GM23338 (cell line): ENCODE data around the gene STAT5B. TPM values are rescaled to one million over a fixed set of nuclear protein-coding genes. Genes with fewer than 3 reads are reported as not detected.

ENCODE experiments used
- ATAC-seq: fragments of 200-7000 bp; cut with Tn5 transposase; 3 replicates; pipeline ENCODE4 v1.9.1; 2020
- DNase-seq: peaks from one replicate; pipeline ENCODE4 v3.0.0-alpha.2; 2015; ENCODE audit warnings: low spot score
- H2AFZ ChIP-seq: fragments of 200-600 bp; sonication (generic); 2 replicates; pipeline ENCODE4 v1.8.0; 2016; ENCODE audit warnings: antibody characterized with exemption, mild to moderate bottlenecking, moderate library complexity
- H3F3A ChIP-seq: fragments of 200-600 bp; sonication (generic); replicated peaks from 2 replicates; pipeline ENCODE4 v1.8.0; 2017; ENCODE audit warnings: antibody characterized with exemption, mixed run types, low read depth
- H3K27ac ChIP-seq: fragments of 200-600 bp; sonication (generic); 2 replicates; pipeline ENCODE4 v1.6.1; 2016; ENCODE audit warnings: low read depth
- H3K27me3 ChIP-seq: fragments of 200-600 bp; sonication (generic); 2 replicates; pipeline ENCODE4 v1.8.0; 2016; ENCODE audit warnings: mild to moderate bottlenecking, mixed run types, moderate library complexity; ENCODE audit not compliant: insufficient read depth
- H3K36me3 ChIP-seq: fragments of 200-600 bp; sonication (generic); 2 replicates; pipeline ENCODE4 v1.8.0; 2016; ENCODE audit warnings: mild to moderate bottlenecking; ENCODE audit not compliant: insufficient read depth
- H3K4me1 ChIP-seq: fragments of 200-600 bp; sonication (generic); 2 replicates; pipeline ENCODE4 v1.8.0; 2016; ENCODE audit warnings: mild to moderate bottlenecking, moderate library complexity; ENCODE audit not compliant: insufficient read depth
- H3K4me2 ChIP-seq: fragments of 200-600 bp; sonication (generic); 2 replicates; pipeline ENCODE4 v1.7.1; 2017; ENCODE audit warnings: mixed run types
- H3K4me3 ChIP-seq: fragments of 200-600 bp; sonication (generic); 2 replicates; pipeline ENCODE4 v1.6.1; 2016; ENCODE audit warnings: mixed run types
- H3K79me2 ChIP-seq: fragments of 200-600 bp; sonication (generic); replicated peaks from 2 replicates; pipeline ENCODE4 v1.8.0; 2017; ENCODE audit warnings: mild to moderate bottlenecking; ENCODE audit not compliant: insufficient read depth
- H3K9me2 ChIP-seq: fragments of 200-600 bp; sonication (generic); 2 replicates; pipeline ENCODE4 v1.8.0; 2017; ENCODE audit not compliant: insufficient read depth
- H4K20me1 ChIP-seq: fragments of 200-600 bp; sonication (generic); replicated peaks from 2 replicates; pipeline ENCODE4 v1.8.0; 2017; ENCODE audit warnings: mild to moderate bottlenecking; ENCODE audit not compliant: insufficient read depth
- H3K27ac Mint-ChIP-seq: 2 replicates; pipeline ENCODE4 v1.8.0; 2020; ENCODE audit warnings: inconsistent platforms, mild to moderate bottlenecking, moderate library complexity, mixed read lengths
- H3K27me3 Mint-ChIP-seq: 3 replicates; pipeline ENCODE4 v1.8.0; 2022; ENCODE audit warnings: low read depth, mild to moderate bottlenecking, moderate library complexity, mixed read lengths, inconsistent platforms; ENCODE audit not compliant: insufficient read depth, poor library complexity
- H3K36me3 Mint-ChIP-seq: 3 replicates; pipeline ENCODE4 v1.8.0; 2021; ENCODE audit warnings: low read depth, mild to moderate bottlenecking, inconsistent platforms, moderate library complexity, mixed read lengths
- H3K4me1 Mint-ChIP-seq: 3 replicates; pipeline ENCODE4 v1.8.0; 2020; ENCODE audit warnings: mild to moderate bottlenecking, inconsistent platforms, mixed read lengths
- H3K4me3 Mint-ChIP-seq: 3 replicates; pipeline ENCODE4 v1.8.0; 2021; ENCODE audit warnings: moderate library complexity, mild to moderate bottlenecking, inconsistent platforms, mixed read lengths
- H3K9me3 Mint-ChIP-seq: 3 replicates; pipeline ENCODE4 v1.8.0; 2020; ENCODE audit warnings: moderate library complexity, mild to moderate bottlenecking, inconsistent platforms, mixed read lengths
- CREB1 ChIP-seq: fragments of 250-450 bp; sonication (Bioruptor Pico); IDR thresholded peaks from 2 replicates; pipeline ENCODE4 v1.5.0; 2020; ENCODE audit warnings: low read depth, mild to moderate bottlenecking, moderate library complexity
- EZH2 ChIP-seq: fragments of 200-600 bp; sonication (generic); IDR thresholded peaks from one replicate; pipeline ENCODE4 v1.8.0; 2017; ENCODE audit warnings: antibody characterized with exemption, mild to moderate bottlenecking, low read depth; ENCODE audit not compliant: unreplicated experiment
- EZH2phosphoT487 ChIP-seq: fragments of 200-600 bp; sonication (generic); IDR thresholded peaks from one replicate; pipeline ENCODE4 v1.8.1; 2018; ENCODE audit warnings: antibody characterized with exemption; ENCODE audit not compliant: unreplicated experiment
- STAT1 ChIP-seq: IDR thresholded peaks from one replicate; pipeline ENCODE4 v1.6.1; 2016; ENCODE audit warnings: antibody characterized with exemption; ENCODE audit not compliant: unreplicated experiment
- ZNF331 ChIP-seq: fragments of 250-450 bp; sonication (Bioruptor Pico); IDR thresholded peaks from 2 replicates; pipeline ENCODE4 v1.5.0; 2020; ENCODE audit warnings: low read depth, mild to moderate bottlenecking, moderate library complexity
- polyA plus RNA-seq: library from polyadenylated mRNA; unstranded; fragments of >200 nt; fragmentation: Nextera tagmentation; extraction: Ambion mirVana; gene quantifications from 2 replicates; pipeline ENCODE4 v1.2.1, GENCODE V29; 2016
- total RNA-seq: library from RNA; depleted of rRNA; stranded (reverse); fragments of >200 nt; shearing (Covaris generic); gene quantifications from 2 replicates; pipeline ENCODE4 v1.2.3, GENCODE V29; 2014
- TF ChIP-seq, protein P1 (sequence below): IDR thresholded peaks from one replicate; pipeline ENCODE4 v1.6.1; 2018; ENCODE audit warnings: antibody characterized with exemption; ENCODE audit not compliant: unreplicated experiment
- TF ChIP-seq, protein P2 (sequence below): fragments of 250-450 bp; sonication (Bioruptor Pico); IDR thresholded peaks from 2 replicates; pipeline ENCODE4 v1.5.0; 2020; ENCODE audit warnings: mild to moderate bottlenecking, moderate library complexity
- TF ChIP-seq, protein P3 (sequence below), 2 experiments: fragments of 200-600 bp in 1 of 2; sonication (generic) in 1 of 2; conservative IDR thresholded peaks; 2 replicates each; pipeline versions ENCODE4 v1.5.1 to v1.6.1; 2016 to 2017; ENCODE audit warnings: antibody characterized with exemption in 2 of 2, low read depth in 2 of 2, mild to moderate bottlenecking in 2 of 2, moderate library complexity in 1 of 2

STAT5B gene
- total and polyA plus RNA-seq, 2 experiments from 2014 or later = 13.9 to 60.5 TPM

DNA sequence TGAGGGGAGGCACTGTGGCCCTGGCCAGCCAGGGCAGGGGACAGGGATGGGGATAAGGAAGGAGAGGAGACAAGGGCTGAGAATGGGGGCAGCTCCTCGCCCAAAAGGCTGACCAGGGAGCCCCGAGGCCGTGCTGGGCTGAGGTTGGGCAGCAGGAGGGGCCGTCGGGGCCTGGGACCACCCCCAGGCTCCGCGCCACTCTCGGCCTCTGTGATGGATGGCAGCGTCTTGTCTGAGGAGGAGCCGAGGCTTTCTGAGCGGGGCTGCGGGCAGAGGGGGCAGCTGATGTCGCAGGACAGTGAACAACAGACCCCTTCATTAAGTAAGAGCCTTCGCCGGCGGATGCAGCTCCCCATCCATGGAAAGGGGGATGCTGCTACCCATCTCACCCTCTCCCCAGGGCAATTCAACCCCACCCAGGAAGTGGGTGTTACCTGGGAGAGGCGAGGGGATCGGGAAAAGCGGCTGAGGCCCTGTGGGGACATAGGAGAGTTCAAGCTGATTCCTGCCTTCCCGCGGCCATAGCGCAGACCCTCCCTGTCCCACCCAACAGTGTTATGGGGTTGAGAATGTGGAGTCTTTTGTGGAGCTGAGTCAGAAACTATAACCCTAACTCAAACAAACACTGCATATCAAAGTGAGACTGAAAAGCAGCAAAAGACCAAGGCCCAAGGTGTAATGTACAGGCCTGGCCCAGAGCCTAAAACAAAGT, 112.3 kb downstream of the STAT5B start (continued):
- TF ChIP-seq, protein P1, sequence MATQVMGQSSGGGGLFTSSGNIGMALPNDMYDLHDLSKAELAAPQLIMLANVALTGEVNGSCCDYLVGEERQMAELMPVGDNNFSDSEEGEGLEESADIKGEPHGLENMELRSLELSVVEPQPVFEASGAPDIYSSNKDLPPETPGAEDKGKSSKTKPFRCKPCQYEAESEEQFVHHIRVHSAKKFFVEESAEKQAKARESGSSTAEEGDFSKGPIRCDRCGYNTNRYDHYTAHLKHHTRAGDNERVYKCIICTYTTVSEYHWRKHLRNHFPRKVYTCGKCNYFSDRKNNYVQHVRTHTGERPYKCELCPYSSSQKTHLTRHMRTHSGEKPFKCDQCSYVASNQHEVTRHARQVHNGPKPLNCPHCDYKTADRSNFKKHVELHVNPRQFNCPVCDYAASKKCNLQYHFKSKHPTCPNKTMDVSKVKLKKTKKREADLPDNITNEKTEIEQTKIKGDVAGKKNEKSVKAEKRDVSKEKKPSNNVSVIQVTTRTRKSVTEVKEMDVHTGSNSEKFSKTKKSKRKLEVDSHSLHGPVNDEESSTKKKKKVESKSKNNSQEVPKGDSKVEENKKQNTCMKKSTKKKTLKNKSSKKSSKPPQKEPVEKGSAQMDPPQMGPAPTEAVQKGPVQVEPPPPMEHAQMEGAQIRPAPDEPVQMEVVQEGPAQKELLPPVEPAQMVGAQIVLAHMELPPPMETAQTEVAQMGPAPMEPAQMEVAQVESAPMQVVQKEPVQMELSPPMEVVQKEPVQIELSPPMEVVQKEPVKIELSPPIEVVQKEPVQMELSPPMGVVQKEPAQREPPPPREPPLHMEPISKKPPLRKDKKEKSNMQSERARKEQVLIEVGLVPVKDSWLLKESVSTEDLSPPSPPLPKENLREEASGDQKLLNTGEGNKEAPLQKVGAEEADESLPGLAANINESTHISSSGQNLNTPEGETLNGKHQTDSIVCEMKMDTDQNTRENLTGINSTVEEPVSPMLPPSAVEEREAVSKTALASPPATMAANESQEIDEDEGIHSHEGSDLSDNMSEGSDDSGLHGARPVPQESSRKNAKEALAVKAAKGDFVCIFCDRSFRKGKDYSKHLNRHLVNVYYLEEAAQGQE = no peak
- TF ChIP-seq CREB1 (CRISPR knock-in tag) (no peak), EZH2phosphoT487 (no peak), STAT1 (no peak), EZH2 (no peak)

DNA sequence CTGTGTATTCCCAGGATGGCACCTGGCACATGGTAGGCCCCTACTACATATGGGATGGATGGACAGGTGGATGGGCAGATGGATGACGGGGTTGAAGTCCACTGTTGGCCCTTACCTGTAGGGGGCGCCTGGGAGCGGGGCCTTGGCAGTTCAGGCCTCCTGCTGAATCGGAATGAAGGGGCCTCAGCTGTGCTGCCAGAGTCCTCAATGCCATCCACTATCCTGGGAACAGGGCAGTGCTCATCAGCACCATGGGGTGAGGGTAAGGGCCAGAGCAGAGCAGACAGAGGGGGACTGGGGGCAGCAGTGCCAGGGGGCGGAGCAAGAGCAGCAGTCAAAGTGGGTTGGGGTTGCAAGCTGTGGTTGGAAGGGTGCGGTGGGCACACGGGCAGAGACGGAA, 113.1 kb downstream of the STAT5B start:
- H3K27ac Mint-ChIP-seq = no peak overlapping the region
- no peak overlapping the region; the same call in 2 of the 3 replicates for H3K4me3 Mint-ChIP-seq
- H3F3A ChIP-seq = no peaks in the 10 kb centered on the region

More for the DNA sequence above, 113.1 kb downstream of the STAT5B start:
- Histone ChIP-seq H3K27ac (no peak overlapping the region), H3K79me2 (no peaks in the 10 kb centered on the region), H3K4me1 (no peaks in the 10 kb centered on the region; the same call in 1 of the 2 replicates), H3K36me3 (no peaks in the 10 kb centered on the region), H3K4me2 (no peak overlapping the region), H4K20me1 (no peaks in the 10 kb centered on the region; the same call in 1 of the 2 replicates), H3K9me2 (no peaks in the 10 kb centered on the region), H3K27me3 (no peaks in the 10 kb centered on the region), H2AFZ (no peak overlapping the region), H3K4me3 (no peak overlapping the region)
- peaks cover 4% of the 10 kb centered on the region for H3K4me1 Mint-ChIP-seq
- DNase-seq (peak; percentile 82), ATAC-seq (peak; percentile 91)
- no peaks in the 10 kb centered on the region for H3K9me3 Mint-ChIP-seq
- peaks cover 16% of the 10 kb centered on the region for H3K27me3 Mint-ChIP-seq
- no peaks in the 10 kb centered on the region for H3K36me3 Mint-ChIP-seq
- TF ChIP-seq ZNF331 (CRISPR knock-in tag) (no peak), CREB1 (CRISPR knock-in tag) (no peak)
- TF ChIP-seq, protein P2, sequence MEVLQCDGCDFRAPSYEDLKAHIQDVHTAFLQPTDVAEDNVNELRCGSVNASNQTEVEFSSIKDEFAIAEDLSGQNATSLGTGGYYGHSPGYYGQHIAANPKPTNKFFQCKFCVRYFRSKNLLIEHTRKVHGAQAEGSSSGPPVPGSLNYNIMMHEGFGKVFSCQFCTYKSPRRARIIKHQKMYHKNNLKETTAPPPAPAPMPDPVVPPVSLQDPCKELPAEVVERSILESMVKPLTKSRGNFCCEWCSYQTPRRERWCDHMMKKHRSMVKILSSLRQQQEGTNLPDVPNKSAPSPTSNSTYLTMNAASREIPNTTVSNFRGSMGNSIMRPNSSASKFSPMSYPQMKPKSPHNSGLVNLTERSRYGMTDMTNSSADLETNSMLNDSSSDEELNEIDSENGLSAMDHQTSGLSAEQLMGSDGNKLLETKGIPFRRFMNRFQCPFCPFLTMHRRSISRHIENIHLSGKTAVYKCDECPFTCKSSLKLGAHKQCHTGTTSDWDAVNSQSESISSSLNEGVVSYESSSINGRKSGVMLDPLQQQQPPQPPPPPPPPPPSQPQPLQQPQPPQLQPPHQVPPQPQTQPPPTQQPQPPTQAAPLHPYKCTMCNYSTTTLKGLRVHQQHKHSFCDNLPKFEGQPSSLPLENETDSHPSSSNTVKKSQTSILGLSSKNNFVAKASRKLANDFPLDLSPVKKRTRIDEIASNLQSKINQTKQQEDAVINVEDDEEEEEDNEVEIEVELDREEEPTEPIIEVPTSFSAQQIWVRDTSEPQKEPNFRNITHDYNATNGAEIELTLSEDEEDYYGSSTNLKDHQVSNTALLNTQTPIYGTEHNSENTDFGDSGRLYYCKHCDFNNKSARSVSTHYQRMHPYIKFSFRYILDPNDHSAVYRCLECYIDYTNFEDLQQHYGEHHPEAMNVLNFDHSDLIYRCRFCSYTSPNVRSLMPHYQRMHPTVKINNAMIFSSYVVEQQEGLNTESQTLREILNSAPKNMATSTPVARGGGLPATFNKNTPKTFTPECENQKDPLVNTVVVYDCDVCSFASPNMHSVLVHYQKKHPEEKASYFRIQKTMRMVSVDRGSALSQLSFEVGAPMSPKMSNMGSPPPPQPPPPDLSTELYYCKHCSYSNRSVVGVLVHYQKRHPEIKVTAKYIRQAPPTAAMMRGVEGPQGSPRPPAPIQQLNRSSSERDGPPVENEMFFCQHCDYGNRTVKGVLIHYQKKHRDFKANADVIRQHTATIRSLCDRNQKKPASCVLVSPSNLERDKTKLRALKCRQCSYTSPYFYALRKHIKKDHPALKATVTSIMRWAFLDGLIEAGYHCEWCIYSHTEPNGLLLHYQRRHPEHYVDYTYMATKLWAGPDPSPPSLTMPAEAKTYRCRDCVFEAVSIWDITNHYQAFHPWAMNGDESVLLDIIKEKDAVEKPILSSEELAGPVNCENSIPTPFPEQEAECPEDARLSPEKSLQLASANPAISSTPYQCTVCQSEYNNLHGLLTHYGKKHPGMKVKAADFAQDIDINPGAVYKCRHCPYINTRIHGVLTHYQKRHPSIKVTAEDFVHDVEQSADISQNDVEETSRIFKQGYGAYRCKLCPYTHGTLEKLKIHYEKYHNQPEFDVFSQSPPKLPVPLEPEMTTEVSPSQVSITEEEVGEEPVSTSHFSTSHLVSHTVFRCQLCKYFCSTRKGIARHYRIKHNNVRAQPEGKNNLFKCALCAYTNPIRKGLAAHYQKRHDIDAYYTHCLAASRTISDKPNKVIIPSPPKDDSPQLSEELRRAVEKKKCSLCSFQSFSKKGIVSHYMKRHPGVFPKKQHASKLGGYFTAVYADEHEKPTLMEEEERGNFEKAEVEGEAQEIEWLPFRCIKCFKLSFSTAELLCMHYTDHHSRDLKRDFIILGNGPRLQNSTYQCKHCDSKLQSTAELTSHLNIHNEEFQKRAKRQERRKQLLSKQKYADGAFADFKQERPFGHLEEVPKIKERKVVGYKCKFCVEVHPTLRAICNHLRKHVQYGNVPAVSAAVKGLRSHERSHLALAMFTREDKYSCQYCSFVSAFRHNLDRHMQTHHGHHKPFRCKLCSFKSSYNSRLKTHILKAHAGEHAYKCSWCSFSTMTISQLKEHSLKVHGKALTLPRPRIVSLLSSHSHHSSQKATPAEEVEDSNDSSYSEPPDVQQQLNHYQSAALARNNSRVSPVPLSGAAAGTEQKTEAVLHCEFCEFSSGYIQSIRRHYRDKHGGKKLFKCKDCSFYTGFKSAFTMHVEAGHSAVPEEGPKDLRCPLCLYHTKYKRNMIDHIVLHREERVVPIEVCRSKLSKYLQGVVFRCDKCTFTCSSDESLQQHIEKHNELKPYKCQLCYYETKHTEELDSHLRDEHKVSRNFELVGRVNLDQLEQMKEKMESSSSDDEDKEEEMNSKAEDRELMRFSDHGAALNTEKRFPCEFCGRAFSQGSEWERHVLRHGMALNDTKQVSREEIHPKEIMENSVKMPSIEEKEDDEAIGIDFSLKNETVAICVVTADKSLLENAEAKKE = no peak
- TF ChIP-seq, protein P3, sequence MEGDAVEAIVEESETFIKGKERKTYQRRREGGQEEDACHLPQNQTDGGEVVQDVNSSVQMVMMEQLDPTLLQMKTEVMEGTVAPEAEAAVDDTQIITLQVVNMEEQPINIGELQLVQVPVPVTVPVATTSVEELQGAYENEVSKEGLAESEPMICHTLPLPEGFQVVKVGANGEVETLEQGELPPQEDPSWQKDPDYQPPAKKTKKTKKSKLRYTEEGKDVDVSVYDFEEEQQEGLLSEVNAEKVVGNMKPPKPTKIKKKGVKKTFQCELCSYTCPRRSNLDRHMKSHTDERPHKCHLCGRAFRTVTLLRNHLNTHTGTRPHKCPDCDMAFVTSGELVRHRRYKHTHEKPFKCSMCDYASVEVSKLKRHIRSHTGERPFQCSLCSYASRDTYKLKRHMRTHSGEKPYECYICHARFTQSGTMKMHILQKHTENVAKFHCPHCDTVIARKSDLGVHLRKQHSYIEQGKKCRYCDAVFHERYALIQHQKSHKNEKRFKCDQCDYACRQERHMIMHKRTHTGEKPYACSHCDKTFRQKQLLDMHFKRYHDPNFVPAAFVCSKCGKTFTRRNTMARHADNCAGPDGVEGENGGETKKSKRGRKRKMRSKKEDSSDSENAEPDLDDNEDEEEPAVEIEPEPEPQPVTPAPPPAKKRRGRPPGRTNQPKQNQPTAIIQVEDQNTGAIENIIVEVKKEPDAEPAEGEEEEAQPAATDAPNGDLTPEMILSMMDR (conservative IDR thresholded peaks at IDR 0.05; ENCODE audit: low read depth in 2 of 2) = peak; percentile 89
